GM06990 (cell line): Measurements from ENCODE around the gene AKAP1.

Experiments used
- DNase-seq: peaks from one replicate; pipeline ENCODE4 v3.0.0-alpha.2; 2011; ENCODE audit not compliant: insufficient read length; ENCODE audit errors: extremely low read depth
- H3K27me3 ChIP-seq: replicated peaks from 2 replicates; pipeline ENCODE4 v1.6.0; 2011; ENCODE audit warnings: low read length; ENCODE audit not compliant: control insufficient read depth, insufficient read depth
- H3K36me3 ChIP-seq: 2 replicates; pipeline ENCODE4 v1.5.1; 2011; ENCODE audit warnings: low read length; ENCODE audit not compliant: control insufficient read depth, insufficient read depth
- H3K4me3 ChIP-seq: replicated peaks from 2 replicates; pipeline ENCODE4 v1.5.1; 2011; ENCODE audit warnings: low read depth, mild to moderate bottlenecking, control low read depth, low read length
- TF ChIP-seq, protein P1 (sequence below): IDR thresholded peaks from 2 replicates; pipeline ENCODE4 v1.5.1; 2011; ENCODE audit warnings: low read length, control low read depth, mild to moderate bottlenecking, inconsistent platforms; ENCODE audit not compliant: insufficient read depth, poor library complexity, severe bottlenecking

The AKAP1 gene

DNA sequence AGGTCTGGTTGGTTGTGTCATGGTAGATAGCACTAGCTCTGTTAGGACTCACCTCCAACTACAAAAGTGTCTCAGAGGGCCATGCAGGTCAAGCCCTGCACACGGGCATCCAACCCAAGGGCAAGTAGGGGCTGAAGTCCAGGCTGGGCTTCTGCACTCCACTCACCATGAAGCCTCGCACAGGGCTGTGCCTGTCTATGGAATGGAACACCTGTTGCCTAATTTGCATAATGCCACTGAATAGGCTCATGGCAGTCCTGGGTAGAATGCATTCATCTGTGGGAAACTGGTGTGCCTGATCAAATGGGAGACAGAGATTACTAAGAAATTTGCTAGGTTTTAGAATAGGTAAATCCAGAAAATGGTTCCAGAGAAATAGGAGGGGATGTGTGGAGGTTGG is 8.0 kb upstream of the AKAP1 start:
- Histone ChIP-seq H3K36me3 (no peaks in the 10 kb centered on the region), H3K4me3 (no peak overlapping the region), H3K27me3 (no peaks in the 10 kb centered on the region)
- DNase-seq: no peak
- TF ChIP-seq, protein P1, sequence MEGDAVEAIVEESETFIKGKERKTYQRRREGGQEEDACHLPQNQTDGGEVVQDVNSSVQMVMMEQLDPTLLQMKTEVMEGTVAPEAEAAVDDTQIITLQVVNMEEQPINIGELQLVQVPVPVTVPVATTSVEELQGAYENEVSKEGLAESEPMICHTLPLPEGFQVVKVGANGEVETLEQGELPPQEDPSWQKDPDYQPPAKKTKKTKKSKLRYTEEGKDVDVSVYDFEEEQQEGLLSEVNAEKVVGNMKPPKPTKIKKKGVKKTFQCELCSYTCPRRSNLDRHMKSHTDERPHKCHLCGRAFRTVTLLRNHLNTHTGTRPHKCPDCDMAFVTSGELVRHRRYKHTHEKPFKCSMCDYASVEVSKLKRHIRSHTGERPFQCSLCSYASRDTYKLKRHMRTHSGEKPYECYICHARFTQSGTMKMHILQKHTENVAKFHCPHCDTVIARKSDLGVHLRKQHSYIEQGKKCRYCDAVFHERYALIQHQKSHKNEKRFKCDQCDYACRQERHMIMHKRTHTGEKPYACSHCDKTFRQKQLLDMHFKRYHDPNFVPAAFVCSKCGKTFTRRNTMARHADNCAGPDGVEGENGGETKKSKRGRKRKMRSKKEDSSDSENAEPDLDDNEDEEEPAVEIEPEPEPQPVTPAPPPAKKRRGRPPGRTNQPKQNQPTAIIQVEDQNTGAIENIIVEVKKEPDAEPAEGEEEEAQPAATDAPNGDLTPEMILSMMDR: no peak

DNA sequence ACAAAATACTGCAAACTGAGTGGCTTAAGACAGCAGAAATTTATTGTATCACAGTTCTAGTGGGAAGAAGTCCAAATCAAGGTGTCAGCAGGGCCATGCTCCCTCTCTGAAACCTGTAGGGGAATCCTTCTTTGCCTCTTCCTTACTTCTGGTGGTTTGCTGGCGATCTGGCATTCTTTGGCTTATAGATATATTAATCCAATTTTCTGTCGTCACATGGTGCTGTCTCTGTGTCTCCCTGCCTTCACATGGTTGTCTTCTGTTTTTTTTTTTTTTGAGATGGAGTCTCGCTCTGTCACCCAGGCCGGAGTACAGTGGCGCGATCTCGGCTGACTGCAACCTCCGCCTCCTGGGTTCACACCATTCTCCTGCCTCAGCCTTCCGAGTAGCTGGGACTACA is 6.8 kb upstream of the AKAP1 start:
- TF ChIP-seq, protein P1: no peak
- no peaks in the 10 kb centered on the region for H3K36me3 ChIP-seq
- no peaks in the 10 kb centered on the region for H3K27me3 ChIP-seq
- DNase-seq: no peak
- no peak overlapping the region for H3K4me3 ChIP-seq

DNA sequence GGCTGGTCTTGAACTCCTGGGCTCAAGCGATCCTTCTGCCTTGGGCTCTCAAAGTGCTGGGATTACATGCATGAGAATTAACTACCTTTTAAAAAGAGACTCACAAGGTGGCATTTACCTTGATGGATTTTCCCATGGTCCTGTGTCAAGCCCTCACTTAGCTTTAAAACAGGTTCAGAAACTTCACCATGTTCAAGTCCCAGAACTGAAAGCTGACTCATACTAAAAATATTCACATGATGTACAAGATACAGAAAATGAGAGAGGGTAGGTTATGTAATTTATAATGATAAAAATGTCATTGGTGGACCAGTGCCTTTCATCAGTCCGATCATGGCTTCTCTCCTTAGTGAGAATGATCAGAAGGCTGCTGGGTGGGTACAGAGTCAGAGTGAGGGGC is 4.3 kb upstream of the AKAP1 start:
- TF ChIP-seq, protein P1: no peak
- Histone ChIP-seq H3K4me3 (no peak overlapping the region), H3K27me3 (no peaks in the 10 kb centered on the region), H3K36me3 (no peaks in the 10 kb centered on the region)
- DNase-seq: peak; percentile 27

DNA sequence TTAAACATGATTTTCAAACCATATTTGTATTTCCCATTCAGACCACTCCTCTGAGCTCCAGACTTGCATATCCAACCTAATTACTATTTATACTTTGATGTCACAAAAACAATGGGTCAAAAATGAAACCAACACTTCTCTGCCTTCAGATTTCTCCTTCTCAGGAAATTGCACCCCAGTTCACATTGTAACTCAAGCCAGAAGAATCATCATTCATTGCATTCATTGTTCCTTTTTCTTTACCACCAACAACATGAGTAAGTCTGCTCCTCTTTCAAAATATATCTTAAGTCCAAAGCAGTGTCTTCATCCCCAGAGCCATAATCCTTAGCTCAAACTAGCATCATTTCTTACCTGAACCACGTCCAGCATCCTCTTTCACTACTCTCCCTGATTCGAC is 2.6 kb upstream of the AKAP1 start:
- no peaks in the 10 kb centered on the region for H3K36me3 ChIP-seq
- no peak for DNase-seq
- no peaks in the 10 kb centered on the region for H3K27me3 ChIP-seq
- H3K4me3 ChIP-seq: no peak overlapping the region
- TF ChIP-seq, protein P1: no peak

DNA sequence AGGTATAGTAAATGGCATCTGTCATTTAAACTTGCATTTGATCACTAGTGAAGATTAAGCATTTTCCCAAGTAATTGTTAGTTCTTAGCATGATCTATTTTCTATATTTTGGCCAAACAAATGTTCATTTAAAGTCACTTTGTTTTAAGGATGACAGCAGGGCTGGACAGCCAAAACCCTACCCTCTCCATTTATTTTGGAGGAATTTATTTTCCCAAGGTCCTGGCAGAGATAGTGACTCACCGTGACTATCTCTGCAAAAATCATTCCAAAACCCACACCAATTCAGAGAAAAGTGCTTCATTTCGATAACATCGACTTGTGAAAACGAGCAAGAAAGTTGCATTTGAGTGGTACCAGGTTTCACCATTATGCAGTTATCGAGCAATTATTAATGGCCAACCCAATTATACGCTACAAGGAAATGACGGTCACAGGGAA is 665 bp upstream of the AKAP1 start:
- Histone ChIP-seq H3K4me3 (peak overlapping the region; percentile 99), H3K36me3 (peaks cover 2% of the 10 kb centered on the region; the same call in 1 of the 2 replicates), H3K27me3 (no peaks in the 10 kb centered on the region)
- no peak for DNase-seq
- TF ChIP-seq, protein P1: no peak

DNA sequence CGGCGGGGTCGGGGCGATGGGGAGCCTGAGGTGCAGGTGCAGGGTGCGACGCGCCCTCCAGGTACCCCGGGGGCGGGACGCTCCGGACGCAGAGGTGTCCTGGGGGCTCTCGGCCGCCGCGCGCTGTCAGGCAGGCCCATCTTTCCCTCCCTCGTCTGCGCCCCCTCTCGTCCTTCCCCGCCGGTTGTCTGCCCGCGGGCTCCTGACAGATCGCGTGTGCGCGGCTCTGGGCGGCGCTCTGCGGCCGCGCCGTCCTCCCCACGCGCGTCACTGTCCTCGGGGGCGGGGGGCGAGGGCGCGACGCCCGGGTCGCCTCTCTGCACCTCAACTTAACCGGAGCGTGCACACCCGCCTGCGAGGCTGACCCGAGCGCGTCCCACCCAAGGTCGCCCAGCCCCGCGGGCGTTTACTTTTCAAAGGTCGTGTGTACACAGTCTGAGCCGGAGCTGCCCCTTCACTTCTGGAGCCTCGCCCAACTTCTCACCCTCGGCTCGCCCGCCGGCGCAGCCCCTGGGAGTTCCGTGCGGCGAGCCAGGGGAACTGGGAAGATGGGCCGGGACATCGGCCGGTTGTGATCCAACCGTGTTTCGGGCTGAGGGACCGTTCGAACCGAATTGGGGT is 512 bp downstream of the AKAP1 start:
- H3K27me3 ChIP-seq: no peaks in the 10 kb centered on the region
- peaks cover 3% of the 10 kb centered on the region for H3K36me3 ChIP-seq
- peak overlapping the region; percentile 74 for H3K4me3 ChIP-seq
- TF ChIP-seq, protein P1: peak; percentile 33
- peak; percentile 77 for DNase-seq
